Left kidney (tissue), 2 donors: ENCODE results near the gene HOXD10. TPM values are rescaled to one million over a fixed set of nuclear protein-coding genes. Genes with fewer than 3 reads are reported as not detected.

Experiments
- DNase-seq: peaks from one replicate; pipeline ENCODE4 v3.0.0-alpha.2; 2013
- polyA plus RNA-seq: library from polyadenylated mRNA; unstranded; fragments of 120-200 nt; gene quantifications from one replicate; pipeline ENCODE4 v1.2.1, GENCODE V29; 2013; ENCODE audit not compliant: insufficient read length

The HOXD10 gene
- polyA plus RNA-seq, 1 donor: 220 TPM

GRCh38 chr2:176149481-176149938 lies 32.9 kb downstream of the HOXD10 start:
- DNase-seq: no peak

GRCh38 chr2:176149939-176150583 lies 33.5 kb downstream of the HOXD10 start:
- DNase-seq: no peak

- DNase-seq: no peak
Measured at GRCh38 chr2:176150584-176151441, 34.2 kb downstream of the HOXD10 start.

GRCh38 chr2:176151442-176152287 lies 35.1 kb downstream of the HOXD10 start, which contains the start of gene HOXD4:
TSS of gene HOXD4 (plus strand) at chr2:176151550. CDS start at chr2:176151634, 84 bp downstream.
- no peak for DNase-seq

GRCh38 chr2:176152350-176153181 lies 36.0 kb downstream of the HOXD10 start:
- DNase-seq: no peak

GRCh38 chr2:176154576-176155252 lies 38.1 kb downstream of the HOXD10 start:
- no peak for DNase-seq

GRCh38 chr2:176155356-176156044 lies 38.9 kb downstream of the HOXD10 start:
- DNase-seq: no peak

GRCh38 chr2:176156301-176156806 lies 39.8 kb downstream of the HOXD10 start:
- no peak for DNase-seq

GRCh38 chr2:176156807-176157498 lies 40.4 kb downstream of the HOXD10 start, which contains the start of gene HOXD3:
TSS of gene HOXD3 (plus strand) at chr2:176157307. CDS start at chr2:176169115, 11,808 bp downstream.
- DNase-seq: peak; percentile 71

- peak; percentile 74 for DNase-seq
Measured at GRCh38 chr2:176157499-176158185, 41.1 kb downstream of the HOXD10 start.

GRCh38 chr2:176158186-176158591 lies 41.6 kb downstream of the HOXD10 start:
- peak; percentile 38 for DNase-seq

- peak; percentile 83 for DNase-seq
Measured at GRCh38 chr2:176158855-176159662, 42.5 kb downstream of the HOXD10 start.

- DNase-seq: no peak
Measured at GRCh38 chr2:176159663-176160250, 43.2 kb downstream of the HOXD10 start.

GRCh38 chr2:176160251-176160985 lies 43.8 kb downstream of the HOXD10 start:
- DNase-seq: peak; percentile 55

GRCh38 chr2:176160986-176161824 lies 44.6 kb downstream of the HOXD10 start:
- peak; percentile 32 for DNase-seq
